GM23338 (cell line): ENCODE data around the gene IFIT1B. TPM values are rescaled to one million over a fixed set of nuclear protein-coding genes. Genes with fewer than 3 reads are reported as not detected.

Experiments
- ATAC-seq: fragments of 200-7000 bp; cut with Tn5 transposase; 3 replicates; pipeline ENCODE4 v1.9.1; 2020
- DNase-seq: peaks from one replicate; pipeline ENCODE4 v3.0.0-alpha.2; 2015; ENCODE audit warnings: low spot score
- H2AFZ ChIP-seq: fragments of 200-600 bp; sonication (generic); 2 replicates; pipeline ENCODE4 v1.8.0; 2016; ENCODE audit warnings: antibody characterized with exemption, mild to moderate bottlenecking, moderate library complexity
- H3F3A ChIP-seq: fragments of 200-600 bp; sonication (generic); replicated peaks from 2 replicates; pipeline ENCODE4 v1.8.0; 2017; ENCODE audit warnings: antibody characterized with exemption, mixed run types, low read depth
- H3K27ac ChIP-seq: fragments of 200-600 bp; sonication (generic); 2 replicates; pipeline ENCODE4 v1.6.1; 2016; ENCODE audit warnings: low read depth
- H3K27me3 ChIP-seq: fragments of 200-600 bp; sonication (generic); 2 replicates; pipeline ENCODE4 v1.8.0; 2016; ENCODE audit warnings: mild to moderate bottlenecking, mixed run types, moderate library complexity; ENCODE audit not compliant: insufficient read depth
- H3K36me3 ChIP-seq: fragments of 200-600 bp; sonication (generic); 2 replicates; pipeline ENCODE4 v1.8.0; 2016; ENCODE audit warnings: mild to moderate bottlenecking; ENCODE audit not compliant: insufficient read depth
- H3K4me1 ChIP-seq: fragments of 200-600 bp; sonication (generic); 2 replicates; pipeline ENCODE4 v1.8.0; 2016; ENCODE audit warnings: mild to moderate bottlenecking, moderate library complexity; ENCODE audit not compliant: insufficient read depth
- H3K4me2 ChIP-seq: fragments of 200-600 bp; sonication (generic); 2 replicates; pipeline ENCODE4 v1.7.1; 2017; ENCODE audit warnings: mixed run types
- H3K4me3 ChIP-seq: fragments of 200-600 bp; sonication (generic); 2 replicates; pipeline ENCODE4 v1.6.1; 2016; ENCODE audit warnings: mixed run types
- H3K79me2 ChIP-seq: fragments of 200-600 bp; sonication (generic); replicated peaks from 2 replicates; pipeline ENCODE4 v1.8.0; 2017; ENCODE audit warnings: mild to moderate bottlenecking; ENCODE audit not compliant: insufficient read depth
- H3K9me2 ChIP-seq: fragments of 200-600 bp; sonication (generic); 2 replicates; pipeline ENCODE4 v1.8.0; 2017; ENCODE audit not compliant: insufficient read depth
- H4K20me1 ChIP-seq: fragments of 200-600 bp; sonication (generic); replicated peaks from 2 replicates; pipeline ENCODE4 v1.8.0; 2017; ENCODE audit warnings: mild to moderate bottlenecking; ENCODE audit not compliant: insufficient read depth
- H3K27ac Mint-ChIP-seq: 2 replicates; pipeline ENCODE4 v1.8.0; 2020; ENCODE audit warnings: inconsistent platforms, mild to moderate bottlenecking, moderate library complexity, mixed read lengths
- H3K27me3 Mint-ChIP-seq: 3 replicates; pipeline ENCODE4 v1.8.0; 2022; ENCODE audit warnings: low read depth, mild to moderate bottlenecking, moderate library complexity, mixed read lengths, inconsistent platforms; ENCODE audit not compliant: insufficient read depth, poor library complexity
- H3K36me3 Mint-ChIP-seq: 3 replicates; pipeline ENCODE4 v1.8.0; 2021; ENCODE audit warnings: low read depth, mild to moderate bottlenecking, inconsistent platforms, moderate library complexity, mixed read lengths
- H3K4me1 Mint-ChIP-seq: 3 replicates; pipeline ENCODE4 v1.8.0; 2020; ENCODE audit warnings: mild to moderate bottlenecking, inconsistent platforms, mixed read lengths
- H3K4me3 Mint-ChIP-seq: 3 replicates; pipeline ENCODE4 v1.8.0; 2021; ENCODE audit warnings: moderate library complexity, mild to moderate bottlenecking, inconsistent platforms, mixed read lengths
- H3K9me3 Mint-ChIP-seq: 3 replicates; pipeline ENCODE4 v1.8.0; 2020; ENCODE audit warnings: moderate library complexity, mild to moderate bottlenecking, inconsistent platforms, mixed read lengths
- CREB1 ChIP-seq: fragments of 250-450 bp; sonication (Bioruptor Pico); IDR thresholded peaks from 2 replicates; pipeline ENCODE4 v1.5.0; 2020; ENCODE audit warnings: low read depth, mild to moderate bottlenecking, moderate library complexity
- CTCF ChIP-seq, 2 experiments: fragments of 200-600 bp in 1 of 2; sonication (generic) in 1 of 2; conservative IDR thresholded peaks; 2 replicates each; pipeline versions ENCODE4 v1.5.1 to v1.6.1; 2016 to 2017; ENCODE audit warnings: antibody characterized with exemption in 2 of 2, low read depth in 2 of 2, mild to moderate bottlenecking in 2 of 2, moderate library complexity in 1 of 2
- EZH2 ChIP-seq: fragments of 200-600 bp; sonication (generic); IDR thresholded peaks from one replicate; pipeline ENCODE4 v1.8.0; 2017; ENCODE audit warnings: antibody characterized with exemption, mild to moderate bottlenecking, low read depth; ENCODE audit not compliant: unreplicated experiment
- EZH2phosphoT487 ChIP-seq: fragments of 200-600 bp; sonication (generic); IDR thresholded peaks from one replicate; pipeline ENCODE4 v1.8.1; 2018; ENCODE audit warnings: antibody characterized with exemption; ENCODE audit not compliant: unreplicated experiment
- JUNB ChIP-seq: IDR thresholded peaks from one replicate; pipeline ENCODE4 v1.6.1; 2016; ENCODE audit warnings: antibody characterized with exemption; ENCODE audit not compliant: unreplicated experiment
- NANOG ChIP-seq: IDR thresholded peaks from 2 replicates; pipeline ENCODE4 v1.6.1; 2016; ENCODE audit warnings: antibody characterized with exemption, borderline replicate concordance
- POLR2AphosphoS5 ChIP-seq: IDR thresholded peaks from 2 replicates; pipeline ENCODE4 v1.6.1; 2016; ENCODE audit warnings: antibody characterized with exemption, low read depth
- STAT1 ChIP-seq: IDR thresholded peaks from one replicate; pipeline ENCODE4 v1.6.1; 2016; ENCODE audit warnings: antibody characterized with exemption; ENCODE audit not compliant: unreplicated experiment
- ZNF114 ChIP-seq: fragments of 250-450 bp; sonication (Bioruptor Pico); IDR thresholded peaks from 2 replicates; pipeline ENCODE4 v1.5.0; 2020; ENCODE audit warnings: mild to moderate bottlenecking, moderate library complexity
- ZNF331 ChIP-seq: fragments of 250-450 bp; sonication (Bioruptor Pico); IDR thresholded peaks from 2 replicates; pipeline ENCODE4 v1.5.0; 2020; ENCODE audit warnings: low read depth, mild to moderate bottlenecking, moderate library complexity
- ZNF462 ChIP-seq: fragments of 250-450 bp; sonication (Bioruptor Pico); IDR thresholded peaks from 2 replicates; pipeline ENCODE4 v1.5.0; 2020; ENCODE audit warnings: mild to moderate bottlenecking, moderate library complexity
- polyA plus RNA-seq: library from polyadenylated mRNA; unstranded; fragments of >200 nt; fragmentation: Nextera tagmentation; extraction: Ambion mirVana; gene quantifications from 2 replicates; pipeline ENCODE4 v1.2.1, GENCODE V29; 2016
- total RNA-seq: library from RNA; depleted of rRNA; stranded (reverse); fragments of >200 nt; shearing (Covaris generic); gene quantifications from 2 replicates; pipeline ENCODE4 v1.2.3, GENCODE V29; 2014

The IFIT1B gene
- total and polyA plus RNA-seq, 2 experiments from 2014 or later = 0.10 TPM; not detected in 1

GRCh38 chr10:89357096-89357495 is 20.8 kb upstream of the IFIT1B start:
- Mint-ChIP-seq H3K4me1 (peaks cover 15% of the 10 kb centered on the region), H3K36me3 (peaks cover 12% of the 10 kb centered on the region), H3K27ac (no peak overlapping the region), H3K27me3 (peaks cover 2% of the 10 kb centered on the region), H3K9me3 (peaks cover 11% of the 10 kb centered on the region), H3K4me3 (no peak overlapping the region)
- no peak overlapping the region for H3K27ac ChIP-seq
- H3K27me3 ChIP-seq = no peaks in the 10 kb centered on the region
- no peaks in the 10 kb centered on the region; the same call in 1 of the 2 replicates for H3K36me3 ChIP-seq
- H3K4me2 ChIP-seq = no peak overlapping the region
- H3K79me2 ChIP-seq = no peaks in the 10 kb centered on the region
- H3K4me3 ChIP-seq = no peak overlapping the region
- no peak for ATAC-seq
- H2AFZ ChIP-seq = no peak overlapping the region
- no peak for DNase-seq
- no peak for TF ChIP-seq POLR2AphosphoS5
- TF ChIP-seq CTCF (conservative IDR thresholded peaks at IDR 0.05; ENCODE audit: low read depth in 2 of 2) = no peak
- TF ChIP-seq EZH2 = no peak
- TF ChIP-seq JUNB = no peak
- H3F3A ChIP-seq = no peaks in the 10 kb centered on the region
- peaks cover 13% of the 10 kb centered on the region; the same call in 1 of the 2 replicates for H3K9me2 ChIP-seq
- peaks cover 11% of the 10 kb centered on the region for H3K4me1 ChIP-seq
- H4K20me1 ChIP-seq = no peaks in the 10 kb centered on the region

GRCh38 chr10:89357975-89358374 is 19.9 kb upstream of the IFIT1B start:
- Histone ChIP-seq H3K4me3 (no peak overlapping the region), H3K27me3 (no peaks in the 10 kb centered on the region), H3K36me3 (no peaks in the 10 kb centered on the region; the same call in 1 of the 2 replicates), H3K4me2 (no peak overlapping the region), H4K20me1 (no peaks in the 10 kb centered on the region), H3K79me2 (no peaks in the 10 kb centered on the region), H2AFZ (no peak overlapping the region), H3K27ac (no peak overlapping the region), H3K9me2 (peaks cover 13% of the 10 kb centered on the region; the same call in 1 of the 2 replicates), H3K4me1 (peaks cover 8% of the 10 kb centered on the region), H3F3A (no peaks in the 10 kb centered on the region)
- no peak overlapping the region for H3K27ac Mint-ChIP-seq
- DNase-seq = no peak
- no peak for ATAC-seq
- peaks cover 11% of the 10 kb centered on the region for H3K9me3 Mint-ChIP-seq
- H3K4me1 Mint-ChIP-seq = peaks cover 8% of the 10 kb centered on the region
- H3K4me3 Mint-ChIP-seq = no peak overlapping the region
- H3K36me3 Mint-ChIP-seq = peaks cover 12% of the 10 kb centered on the region
- H3K27me3 Mint-ChIP-seq = peaks cover 2% of the 10 kb centered on the region
- TF ChIP-seq CREB1 (no peak), EZH2 (no peak), CTCF (conservative IDR thresholded peaks at IDR 0.05; ENCODE audit: low read depth in 2 of 2) (no peak), EZH2phosphoT487 (no peak), ZNF462 (CRISPR knock-in tag) (no peak), ZNF114 (no peak), NANOG (no peak), JUNB (no peak), STAT1 (no peak), ZNF331 (no peak)
